Measurements from ENCODE around the gene SDK2.

SDK2 gene

GRCh38 chr17:73356561-73357170, 287.6 kb downstream of the SDK2 start:
- DNase-seq: no peak

- DNase-seq: no peak
These were observed 289.6 kb downstream of the SDK2 start for GRCh38 chr17:73354423-73355284.

GRCh38 chr17:73352261-73352660, 292.0 kb downstream of the SDK2 start:
- DNase-seq: no peak

- no peak for DNase-seq
These were observed 292.5 kb downstream of the SDK2 start for GRCh38 chr17:73351764-73352163.

GRCh38 chr17:73350864-73351263, 293.4 kb downstream of the SDK2 start:
- DNase-seq: no peak

GRCh38 chr17:73349647-73350046, 294.6 kb downstream of the SDK2 start:
- DNase-seq: no peak

- DNase-seq: no peak
These were observed 295.1 kb downstream of the SDK2 start for GRCh38 chr17:73349138-73349537.

- DNase-seq: no peak
These were observed 295.5 kb downstream of the SDK2 start for GRCh38 chr17:73348829-73349095.

GRCh38 chr17:73348018-73348828, 296.0 kb downstream of the SDK2 start:
- DNase-seq: no peak

- no peak for DNase-seq
These were observed 296.9 kb downstream of the SDK2 start for GRCh38 chr17:73347351-73347750.

GRCh38 chr17:73346501-73347162, 297.6 kb downstream of the SDK2 start:
- no peak for DNase-seq

- no peak for DNase-seq
These were observed 300.3 kb downstream of the SDK2 start for GRCh38 chr17:73343739-73344454.

- no peak for DNase-seq
These were observed 301.0 kb downstream of the SDK2 start for GRCh38 chr17:73343168-73343634.

GRCh38 chr17:73342541-73343167, 301.6 kb downstream of the SDK2 start:
- DNase-seq: no peak

- no peak for DNase-seq
These were observed 302.2 kb downstream of the SDK2 start for GRCh38 chr17:73342050-73342522.

- no peak for DNase-seq
These were observed 302.7 kb downstream of the SDK2 start for GRCh38 chr17:73341350-73342049.

- peak; percentile 22 for DNase-seq
These were observed 304.1 kb downstream of the SDK2 start for GRCh38 chr17:73340093-73340596.

GRCh38 chr17:73338566-73339197, 305.6 kb downstream of the SDK2 start:
- no peak for DNase-seq

GRCh38 chr17:73338050-73338521, 306.2 kb downstream of the SDK2 start:
- DNase-seq: no peak

GRCh38 chr17:73337330-73337710, 306.9 kb downstream of the SDK2 start:
- DNase-seq: no peak

Data from activated CD4-positive, alpha-beta T cell treated with anti-CD3 and anti-CD28 coated beads, Interleukin-2, Interleukin-6, amounts not matched to agents 100 ng/mL and 50 ng/mL, durations not matched to agents 16 hours and 8 hours (primary cell).